Thyroid gland (tissue), 4 donors: ENCODE measurements around the gene CMSS1. TPM values are rescaled to one million over a fixed set of nuclear protein-coding genes. Genes with fewer than 3 reads are reported as not detected.

Experiments used
- DNase-seq, 2 donors: peaks; one replicate each; pipeline ENCODE4 v3.0.0-alpha.2; 2019
- H3K27ac ChIP-seq, 3 donors: fragments of 200-600 bp; sonication (generic); 1 replicate in 2 of 3; 2 replicates in 1 of 3; pipeline ENCODE4 v1.5.1; 2016 to 2019; ENCODE audit warnings: mild to moderate bottlenecking in 1 of 3, moderate library complexity in 1 of 3
- H3K27me3 ChIP-seq: fragments of 200-600 bp; sonication (generic); one replicate; pipeline ENCODE4 v1.5.1; 2019
- H3K36me3 ChIP-seq, 2 donors: fragments of 200-600 bp; sonication (generic); one replicate each; pipeline ENCODE4 v1.5.1; 2016 to 2019
- H3K4me1 ChIP-seq, 2 donors: fragments of 200-600 bp; sonication (generic); one replicate each; pipeline ENCODE4 v1.5.1; 2017 to 2019
- H3K4me3 ChIP-seq, 3 donors: fragments of 200-600 bp; sonication (generic); replicated peaks in 1 of 3; 1 replicate in 2 of 3; 2 replicates in 1 of 3; pipeline ENCODE4 v1.5.1; 2016; ENCODE audit warnings: mild to moderate bottlenecking in 1 of 3
- H3K9me3 ChIP-seq: fragments of 200-600 bp; sonication (generic); one replicate; pipeline ENCODE4 v1.5.1; 2017
- POLR2A ChIP-seq, 2 donors: fragments of 450-650 bp; IDR thresholded peaks; one replicate each; pipeline ENCODE4 v1.6.1; 2017; ENCODE audit warnings: antibody characterized with exemption in 2 of 2, mild to moderate bottlenecking in 2 of 2, moderate library complexity in 1 of 2
- WGBS, 2 donors: methylation state at CpG; one replicate each; pipeline ENCODE4 v1.1.5; 2017; 5-methylcytosine and 5-hydroxymethylcytosine counted together
- intact Hi-C: fragments of 100-400 bp; cut with DNase I; formaldehyde crosslinking; loops from one replicate; pipeline ENCODE4 v1.15.1; 2023
- total RNA-seq, 4 donors: library from RNA; depleted of rRNA; stranded (reverse); fragments of >200 nt; gene quantifications; one replicate each; pipeline ENCODE4 v1.2.3, GENCODE V29; 2016
- TF ChIP-seq, protein P1 (sequence below), 6 experiments: fragments of 200-600 bp in 3 of 6; fragments of 450-650 bp in 3 of 6; sonication (generic) in 3 of 6; IDR thresholded peaks; one replicate each; pipeline ENCODE4 v1.5.1; 2016 to 2019; ENCODE audit warnings: antibody characterized with exemption in 6 of 6, mild to moderate bottlenecking in 2 of 6, inconsistent platforms in 1 of 6, moderate library complexity in 1 of 6

CMSS1 gene
- total RNA-seq, 4 donors from 2014 or later = 7.7 to 15.0 (median 12.9) TPM

DNA sequence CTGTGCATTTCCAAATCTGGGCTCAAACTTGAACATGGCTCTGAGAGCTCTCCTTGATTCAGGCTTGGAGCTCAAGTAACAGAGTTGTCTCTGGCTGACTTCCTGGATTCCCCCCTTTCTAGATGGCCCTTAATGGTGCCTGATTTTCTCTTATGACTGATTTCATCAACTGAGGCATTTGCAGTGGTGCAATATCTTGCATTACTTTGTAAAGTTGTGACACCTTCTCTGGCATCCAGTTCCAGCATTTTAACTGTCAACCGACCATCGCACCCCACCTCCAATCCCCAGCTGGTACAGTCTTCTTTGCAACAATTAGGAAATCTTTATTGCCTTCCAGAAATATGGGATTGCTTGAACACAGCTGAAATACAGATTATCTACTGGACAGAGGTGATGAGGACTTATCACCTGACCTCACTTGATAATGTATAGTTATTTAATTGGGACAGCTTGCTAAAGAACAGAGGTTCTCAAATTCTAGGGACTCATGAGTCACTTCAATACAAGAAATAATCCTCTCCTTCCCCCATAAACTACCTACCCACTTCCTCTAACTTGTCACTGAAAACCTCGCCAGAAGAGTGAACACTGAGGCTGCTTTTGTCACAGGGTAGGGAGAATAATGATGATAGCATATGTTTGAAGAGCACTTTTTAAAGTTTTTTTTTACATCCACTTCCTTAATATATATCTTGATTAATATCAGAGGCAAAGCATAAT is 254.8 kb downstream of the CMSS1 start:
- Histone ChIP-seq H3K27ac (no peak overlapping the region), H3K9me3 (no peaks in the 10 kb centered on the region), H3K36me3 (no peaks in the 10 kb centered on the region), H3K4me1 (peaks cover 10 to 27% of the 10 kb centered on the region in 2 donors), H3K27me3 (no peaks in the 10 kb centered on the region), H3K4me3 (no peak overlapping the region)
- no peak for DNase-seq
- TF ChIP-seq POLR2A (IDR thresholded peaks at IDR 0.05) = no peak
- TF ChIP-seq, protein P1, sequence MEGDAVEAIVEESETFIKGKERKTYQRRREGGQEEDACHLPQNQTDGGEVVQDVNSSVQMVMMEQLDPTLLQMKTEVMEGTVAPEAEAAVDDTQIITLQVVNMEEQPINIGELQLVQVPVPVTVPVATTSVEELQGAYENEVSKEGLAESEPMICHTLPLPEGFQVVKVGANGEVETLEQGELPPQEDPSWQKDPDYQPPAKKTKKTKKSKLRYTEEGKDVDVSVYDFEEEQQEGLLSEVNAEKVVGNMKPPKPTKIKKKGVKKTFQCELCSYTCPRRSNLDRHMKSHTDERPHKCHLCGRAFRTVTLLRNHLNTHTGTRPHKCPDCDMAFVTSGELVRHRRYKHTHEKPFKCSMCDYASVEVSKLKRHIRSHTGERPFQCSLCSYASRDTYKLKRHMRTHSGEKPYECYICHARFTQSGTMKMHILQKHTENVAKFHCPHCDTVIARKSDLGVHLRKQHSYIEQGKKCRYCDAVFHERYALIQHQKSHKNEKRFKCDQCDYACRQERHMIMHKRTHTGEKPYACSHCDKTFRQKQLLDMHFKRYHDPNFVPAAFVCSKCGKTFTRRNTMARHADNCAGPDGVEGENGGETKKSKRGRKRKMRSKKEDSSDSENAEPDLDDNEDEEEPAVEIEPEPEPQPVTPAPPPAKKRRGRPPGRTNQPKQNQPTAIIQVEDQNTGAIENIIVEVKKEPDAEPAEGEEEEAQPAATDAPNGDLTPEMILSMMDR (IDR thresholded peaks at IDR 0.05) = no peak
- WGBS, 2 donors = 95% methylated on average over 3 of the region's 3 CpGs
- intact Hi-C loops = no loop called here

DNA sequence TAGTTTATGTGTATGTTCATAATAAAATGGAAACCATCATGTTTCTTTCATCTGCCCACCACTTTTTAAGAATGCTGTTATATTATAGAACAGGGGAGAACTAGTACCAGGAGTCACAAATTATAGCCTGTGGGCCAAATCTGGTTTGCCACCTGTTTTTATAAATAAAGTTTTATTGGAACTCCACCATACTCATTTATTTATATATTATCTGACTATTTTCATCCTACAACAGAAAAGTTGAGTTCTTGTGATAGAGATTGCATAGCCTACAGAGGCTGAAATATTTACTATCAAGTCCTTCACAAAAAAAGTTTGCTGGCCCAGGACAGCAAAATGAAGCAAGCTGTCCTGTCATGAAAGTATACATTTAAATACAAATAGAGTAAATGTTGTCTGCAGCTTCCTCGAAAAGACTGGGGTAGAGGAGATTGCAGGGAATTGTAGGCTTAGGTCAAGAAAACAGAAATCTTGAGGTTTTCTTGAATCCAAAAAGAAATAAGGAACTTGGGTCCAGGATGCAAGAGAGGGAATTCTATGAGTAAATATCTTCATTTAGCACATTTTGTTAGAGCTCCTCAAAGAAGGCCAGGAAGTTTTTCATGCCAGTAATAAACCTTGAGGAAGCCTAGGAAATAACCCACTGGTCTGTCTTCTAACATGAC is 255.5 kb downstream of the CMSS1 start:
- 76 to 89% methylated on average over 1 of the region's 1 CpG for WGBS, 2 donors
- TF ChIP-seq, protein P1 (IDR thresholded peaks at IDR 0.05) = no peak
- TF ChIP-seq POLR2A (IDR thresholded peaks at IDR 0.05) = no peak
- H3K4me3 ChIP-seq = no peak overlapping the region
- peak overlapping the region in 1 of 3 donors; percentile 5 for H3K27ac ChIP-seq
- no peaks in the 10 kb centered on the region for H3K36me3 ChIP-seq
- intact Hi-C loops = no loop called here
- DNase-seq = no peak
- no peaks in the 10 kb centered on the region for H3K27me3 ChIP-seq
- no peaks in the 10 kb centered on the region for H3K9me3 ChIP-seq
- peaks cover 10 to 28% of the 10 kb centered on the region in 2 donors for H3K4me1 ChIP-seq

DNA sequence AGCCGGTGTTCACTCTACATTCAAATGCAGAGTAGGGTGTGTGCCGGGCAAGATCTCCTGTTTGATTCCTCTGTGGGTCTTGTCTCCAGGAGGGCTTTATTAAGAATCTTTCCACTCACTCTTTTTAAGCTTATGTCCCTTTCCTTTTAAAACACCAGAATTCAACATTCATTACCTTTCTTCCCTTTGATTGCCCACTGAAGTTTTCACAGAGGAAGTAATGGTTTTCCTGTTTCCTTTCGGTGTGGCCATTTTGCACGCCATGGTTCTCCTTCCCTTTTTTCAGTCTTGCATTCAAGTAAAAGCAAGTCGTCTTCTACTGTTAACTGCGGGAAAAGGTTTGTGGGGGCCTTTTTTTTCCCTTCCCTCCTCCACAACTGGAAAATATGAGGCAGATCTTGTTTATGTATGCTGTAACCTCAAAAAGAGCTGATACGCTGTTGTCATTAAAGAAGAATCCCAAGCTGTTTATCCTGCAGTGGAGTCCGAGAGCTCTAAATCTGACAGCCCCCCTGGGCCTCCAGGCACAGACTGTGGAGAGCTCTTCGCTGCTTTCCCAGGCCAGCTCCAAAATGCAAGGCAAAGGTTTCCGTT is 256.1 kb downstream of the CMSS1 start:
- intact Hi-C loops = no loop called here
- Histone ChIP-seq H3K4me1 (peaks cover 10 to 27% of the 10 kb centered on the region in 2 donors), H3K27ac (peak overlapping the region; percentile 2 to 8 (median 5)), H3K36me3 (no peaks in the 10 kb centered on the region), H3K9me3 (no peaks in the 10 kb centered on the region), H3K4me3 (no peak overlapping the region), H3K27me3 (no peaks in the 10 kb centered on the region)
- 58 to 64% methylated on average over 10 of the region's 10 CpGs for WGBS, 2 donors
- TF ChIP-seq, protein P1 (IDR thresholded peaks at IDR 0.05) = no peak
- no peak for DNase-seq

DNA sequence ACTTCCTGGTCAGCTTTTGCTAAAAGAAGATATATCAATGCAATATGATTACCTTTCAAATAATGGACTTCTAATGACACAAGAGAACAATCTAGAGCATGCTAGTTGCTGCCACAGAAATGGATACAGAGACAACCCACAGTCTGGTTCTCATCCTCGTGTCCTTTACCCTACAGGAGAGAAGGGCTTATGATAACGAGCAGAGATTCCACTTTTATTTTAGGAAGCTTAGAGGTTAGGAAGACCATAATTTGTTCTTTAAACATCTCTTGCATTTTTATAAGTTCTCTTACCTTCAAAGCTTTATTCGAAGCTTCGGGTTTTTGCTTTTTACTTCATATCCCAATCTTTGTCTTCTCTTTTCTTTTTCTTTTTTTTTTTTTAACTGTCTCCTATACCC is 257.5 kb downstream of the CMSS1 start:
- Histone ChIP-seq H3K27me3 (no peaks in the 10 kb centered on the region), H3K4me3 (no peak overlapping the region), H3K4me1 (peaks cover 10 to 15% of the 10 kb centered on the region in 2 donors), H3K27ac (no peak overlapping the region), H3K9me3 (no peaks in the 10 kb centered on the region), H3K36me3 (no peaks in the 10 kb centered on the region)
- intact Hi-C loops = no loop called here
- no peak for DNase-seq
- WGBS, 2 donors = 90 to 95% methylated on average over 4 of the region's 4 CpGs
- TF ChIP-seq, protein P1 (IDR thresholded peaks at IDR 0.05) = no peak
- no peak for TF ChIP-seq POLR2A (IDR thresholded peaks at IDR 0.05)
